ENCODE measurements around the gene CNPY4.

Gene CNPY4

GRCh38 chr7:100119072-100119969, at the start of gene CNPY4, which contains the start of gene TAF6:
Gene CNPY4, plus strand, starts transcription at chr7:100119634. Its CDS starts 111 bp downstream, at chr7:100119745.
Gene TAF6, minus strand, starts transcription at chr7:100119358. Its CDS starts 5,149 bp downstream, at chr7:100114209.
- H3K4me3 ChIP-seq (ENCODE audit: low read depth, low read length) = peak within 1 kb of the TSS; percentile 89
- TF ChIP-seq CTCF (IDR thresholded peaks at IDR 0.05; ENCODE audit: control insufficient read depth, extremely low read depth, insufficient read depth) = no peak
- DNase-seq (ENCODE audit: low read depth) = peak; percentile 83

DNA sequence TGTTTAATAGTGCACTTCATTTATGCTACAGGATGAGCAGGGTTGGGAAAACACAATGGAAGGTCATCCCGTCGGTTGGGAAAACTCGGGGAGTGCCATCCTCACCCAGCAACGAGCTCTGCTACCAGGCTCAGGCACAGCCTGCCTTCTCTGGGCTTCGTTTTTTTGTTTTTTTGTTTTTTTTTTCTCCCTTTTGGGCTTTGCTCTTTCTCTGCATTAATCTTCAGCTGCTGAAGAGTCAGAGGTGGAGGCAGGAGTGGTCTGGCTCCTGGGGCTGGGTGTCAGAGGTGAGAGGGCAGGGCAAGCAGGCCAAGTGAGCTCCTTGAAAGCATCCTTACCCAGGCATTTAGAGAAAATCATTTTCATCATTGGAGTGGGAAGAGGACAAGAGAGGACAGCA, 49.4 kb upstream of the CNPY4 start:
- DNase-seq (ENCODE audit: low read depth) = no peak
- H3K4me3 ChIP-seq (ENCODE audit: low read depth, low read length) = no peak overlapping the region
- TF ChIP-seq CTCF (IDR thresholded peaks at IDR 0.05; ENCODE audit: control insufficient read depth, extremely low read depth, insufficient read depth) = no peak

- DNase-seq (ENCODE audit: low read depth) = no peak
- TF ChIP-seq CTCF (IDR thresholded peaks at IDR 0.05; ENCODE audit: control insufficient read depth, extremely low read depth, insufficient read depth) = no peak
- H3K4me3 ChIP-seq (ENCODE audit: low read depth, low read length) = no peak overlapping the region
Observed at GRCh38 chr7:100071018-100071723, 48.3 kb upstream of the CNPY4 start.

- no peak for DNase-seq (ENCODE audit: low read depth)
- no peak overlapping the region for H3K4me3 ChIP-seq (ENCODE audit: low read depth, low read length)
- no peak for TF ChIP-seq CTCF (IDR thresholded peaks at IDR 0.05; ENCODE audit: control insufficient read depth, extremely low read depth, insufficient read depth)
Observed at GRCh38 chr7:100072462-100072861, 47.0 kb upstream of the CNPY4 start.

DNA sequence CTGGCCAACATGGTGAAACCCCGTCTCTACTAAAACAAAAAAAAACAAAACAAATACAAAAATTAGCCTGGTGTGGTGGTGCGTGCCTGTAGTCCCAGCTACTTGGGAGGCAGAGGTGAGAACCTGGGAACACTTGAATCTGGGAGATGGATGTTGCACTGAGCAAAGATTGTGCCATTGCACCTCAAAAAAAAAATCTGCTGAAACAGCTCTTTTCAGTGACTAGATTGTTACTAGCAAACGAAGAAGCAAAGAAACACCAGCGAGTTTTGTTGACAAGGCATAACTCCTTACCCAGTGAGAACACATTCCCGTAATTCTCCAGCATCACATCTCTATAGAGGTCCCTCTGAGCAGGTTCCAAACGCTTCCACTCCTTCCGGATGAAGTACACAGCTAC, 44.6 kb upstream of the CNPY4 start:
- DNase-seq (ENCODE audit: low read depth) = no peak
- no peak for TF ChIP-seq CTCF (IDR thresholded peaks at IDR 0.05; ENCODE audit: control insufficient read depth, extremely low read depth, insufficient read depth)
- no peak overlapping the region for H3K4me3 ChIP-seq (ENCODE audit: low read depth, low read length)

GRCh38 chr7:100075418-100075817, 44.0 kb upstream of the CNPY4 start:
- no peak for DNase-seq (ENCODE audit: low read depth)
- TF ChIP-seq CTCF (IDR thresholded peaks at IDR 0.05; ENCODE audit: control insufficient read depth, extremely low read depth, insufficient read depth) = no peak
- H3K4me3 ChIP-seq (ENCODE audit: low read depth, low read length) = no peak overlapping the region
